HG03159 (cell line): Measurements from ENCODE around the gene OR2S2.

Experiments
- ATAC-seq: cut with Tn5 transposase; IDR thresholded peaks from one replicate; pipeline ENCODE4 v1.9.1; 2021; ENCODE audit warnings: mild to moderate bottlenecking, moderate library complexity; ENCODE audit not compliant: unreplicated experiment

The OR2S2 gene

GRCh38 chr9:35965011-35965410 lies 7.1 kb upstream of the OR2S2 start:
- no peak for ATAC-seq

DNA sequence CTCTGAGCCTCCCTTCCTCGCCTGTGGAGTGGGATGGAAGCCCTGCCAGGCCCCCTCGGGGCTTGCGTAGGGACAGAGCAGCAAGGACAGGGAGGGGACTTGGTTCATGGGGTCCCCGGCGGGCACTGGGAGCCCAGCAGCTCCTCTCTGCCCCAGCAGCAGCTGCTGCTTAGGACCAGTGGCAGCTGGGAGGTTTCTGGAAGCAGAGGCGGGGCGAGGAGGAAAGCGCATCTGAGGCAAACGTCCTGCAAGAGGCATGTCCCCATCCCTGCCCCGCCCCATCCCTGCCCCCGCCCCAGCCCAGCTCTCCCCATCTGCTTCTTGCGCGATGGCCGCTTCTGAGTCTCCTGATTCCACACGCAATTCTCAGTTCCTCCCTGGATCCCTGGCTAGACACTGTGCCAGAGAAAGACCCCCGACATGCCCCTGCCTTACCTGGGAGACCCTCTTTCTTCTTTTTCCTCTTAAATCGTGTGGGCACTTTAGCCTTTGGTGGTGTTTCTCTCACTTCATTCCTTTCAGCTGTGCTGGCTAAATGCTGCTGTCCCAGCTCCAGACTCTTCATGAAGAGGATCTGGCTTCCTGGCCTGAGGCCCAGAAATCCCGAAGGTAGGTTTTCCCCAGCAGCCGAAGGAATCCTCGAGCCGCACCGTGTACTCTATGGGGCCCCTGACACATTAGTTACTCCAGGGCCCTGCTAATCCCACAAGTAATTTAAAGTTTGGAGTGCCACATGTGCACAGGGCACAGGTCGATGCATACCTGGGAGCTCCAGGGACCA lies 4.4 kb upstream of the OR2S2 start:
- no peak for ATAC-seq

DNA sequence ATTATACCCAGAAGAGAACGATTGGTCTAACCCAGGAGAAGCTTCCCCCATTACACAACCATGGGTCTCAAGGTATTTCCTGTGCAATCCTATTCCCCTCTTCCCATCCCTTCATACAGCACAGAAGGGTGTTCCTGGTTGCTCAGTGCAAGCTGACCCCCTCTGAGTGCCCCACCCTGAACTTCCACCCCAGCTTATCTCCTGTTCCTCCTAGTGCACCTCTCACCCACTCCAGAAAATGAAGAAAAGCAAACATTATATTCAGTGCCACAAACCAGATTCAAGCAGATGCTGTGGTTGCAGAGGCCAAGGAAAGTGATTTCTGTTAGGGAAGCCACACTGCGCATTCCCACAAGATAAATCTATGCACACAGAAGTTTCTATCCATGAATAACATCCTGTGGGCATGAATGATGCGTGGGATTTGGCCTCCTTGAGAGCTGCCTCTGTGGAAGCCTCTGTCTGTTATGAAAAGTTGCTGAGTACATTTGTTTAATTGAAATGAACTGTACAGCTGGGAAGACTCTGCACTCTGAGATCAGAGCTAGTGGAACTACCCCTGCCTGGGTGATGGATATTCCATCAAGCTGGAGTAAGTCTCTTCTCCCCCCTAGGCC lies 2.2 kb upstream of the OR2S2 start:
- no peak for ATAC-seq

- ATAC-seq: no peak
These were observed 1.3 kb downstream of the OR2S2 start for GRCh38 chr9:35956651-35957050.

DNA sequence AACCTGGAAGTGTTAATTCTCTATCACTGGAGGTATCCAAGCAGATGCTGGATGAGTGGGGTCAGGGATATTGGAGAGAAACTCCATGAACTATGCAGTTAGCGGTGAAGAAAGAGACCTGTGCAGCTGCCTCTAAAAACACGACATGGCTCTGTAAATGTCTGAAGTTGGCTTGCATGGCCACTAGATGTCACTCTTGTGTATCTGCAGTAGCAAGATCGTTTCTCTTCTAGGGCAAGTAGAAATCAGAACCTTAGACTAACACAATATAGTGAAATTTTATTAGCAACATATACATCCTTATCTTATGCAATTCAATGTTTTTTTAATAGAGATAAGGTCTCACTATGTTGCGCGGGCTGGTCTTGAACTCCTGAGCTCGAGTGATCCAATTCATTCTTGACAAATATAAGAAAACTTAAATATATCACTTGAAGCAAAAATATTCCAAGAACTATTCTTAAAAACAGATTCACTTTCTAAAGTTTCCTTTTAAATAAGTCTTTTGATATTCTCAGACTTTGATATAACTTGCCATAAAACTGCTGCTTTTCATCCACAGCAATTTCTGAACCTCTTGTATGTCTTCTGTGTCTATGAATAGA lies 2.9 kb downstream of the OR2S2 start:
- ATAC-seq: no peak

DNA sequence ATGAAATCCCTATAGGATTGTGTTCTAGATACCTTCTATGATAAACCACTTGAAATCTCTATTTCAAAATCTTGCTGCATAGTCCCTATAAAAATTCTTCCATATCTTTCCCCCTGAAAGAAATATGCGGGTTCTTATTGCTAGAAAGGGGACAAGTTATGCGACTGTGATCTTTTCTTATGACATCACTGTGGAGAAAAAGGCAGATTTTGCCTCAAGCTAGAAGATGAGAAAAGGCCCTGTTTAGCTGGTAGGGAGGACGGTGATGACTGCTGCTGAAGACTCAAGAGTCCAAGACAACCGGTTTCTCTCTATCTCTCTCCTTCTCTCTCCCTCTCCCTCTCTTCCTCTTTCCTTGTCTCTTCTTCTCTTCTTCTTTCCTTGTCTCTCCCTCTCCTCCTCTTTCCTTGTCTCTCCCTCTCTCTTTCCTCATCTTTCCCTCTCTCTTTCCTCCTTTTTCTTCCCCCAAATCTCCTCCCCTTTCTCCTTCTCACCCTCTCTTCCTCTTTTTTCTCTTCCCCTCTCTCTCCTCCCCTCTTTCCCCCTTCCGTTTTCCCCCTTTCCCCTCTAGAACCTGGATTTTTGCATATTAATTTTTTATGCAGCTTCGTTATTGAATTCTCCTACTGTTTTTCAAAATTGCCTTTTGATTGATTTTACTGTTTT lies 5.3 kb downstream of the OR2S2 start:
- ATAC-seq: no peak

DNA sequence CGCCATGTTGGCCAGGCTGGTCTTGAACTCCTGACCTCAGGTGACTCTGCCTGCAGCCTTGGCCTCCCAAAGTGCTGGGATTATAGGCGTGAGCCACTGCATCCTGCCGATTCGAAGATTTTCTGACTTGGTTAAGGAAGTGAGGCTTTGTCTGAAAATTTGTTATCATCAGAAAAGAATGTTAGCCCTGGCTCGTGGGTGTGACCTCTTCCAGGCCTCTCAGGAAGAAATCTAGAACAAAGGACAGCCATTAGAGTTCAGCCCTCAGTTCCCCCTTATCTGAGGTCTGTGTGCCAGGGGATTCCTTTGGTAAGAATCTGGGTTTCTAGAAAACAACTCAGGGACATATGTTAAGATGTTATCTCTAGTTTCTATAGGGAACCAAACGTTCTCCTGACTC lies 6.2 kb downstream of the OR2S2 start:
- ATAC-seq: no peak

DNA sequence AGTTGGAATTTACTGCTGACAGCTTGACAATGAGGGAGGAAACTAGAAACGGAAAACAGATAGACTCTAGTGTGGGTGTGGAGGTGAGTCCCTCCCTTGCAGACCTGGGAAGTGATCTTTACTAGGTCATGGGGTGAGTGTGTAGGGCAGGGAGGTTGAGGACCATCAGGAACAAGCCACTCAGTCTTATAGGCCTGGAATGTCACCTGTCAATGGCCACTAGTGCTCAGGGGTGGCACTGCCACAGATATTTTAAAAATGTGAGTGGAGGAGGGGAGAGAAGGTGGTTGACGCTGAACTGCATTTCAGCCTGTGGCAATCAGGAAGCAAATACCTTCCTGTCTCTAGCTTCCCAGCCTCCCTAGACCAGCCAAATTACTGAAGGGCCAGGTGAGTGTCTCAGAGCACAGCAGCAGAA lies 9.0 kb downstream of the OR2S2 start:
- ATAC-seq: no peak

DNA sequence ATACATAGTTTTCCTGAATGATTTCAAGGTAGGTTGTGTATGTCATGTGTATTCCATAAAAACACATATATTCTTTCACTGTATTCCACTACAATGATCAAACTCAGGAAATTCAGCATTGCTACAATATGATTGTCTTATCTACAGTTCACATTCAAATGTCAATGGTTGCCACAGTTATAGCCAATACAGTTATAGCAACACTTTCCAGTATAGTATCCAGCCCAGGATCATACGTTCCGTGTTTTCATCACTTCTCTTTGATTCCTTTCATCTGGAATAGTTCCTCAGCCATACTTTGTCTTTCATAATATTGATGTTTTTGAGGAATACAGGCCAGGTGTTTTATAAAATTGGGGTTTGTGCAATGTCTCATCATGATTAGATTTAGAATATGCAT lies 9.5 kb downstream of the OR2S2 start:
- no peak for ATAC-seq

GRCh38 chr9:35945341-35946018 lies 12.5 kb downstream of the OR2S2 start:
- ATAC-seq: no peak

- no peak for ATAC-seq
These were observed 13.1 kb downstream of the OR2S2 start for GRCh38 chr9:35944841-35945240.

GRCh38 chr9:35944173-35944572 lies 13.8 kb downstream of the OR2S2 start:
- no peak for ATAC-seq

DNA sequence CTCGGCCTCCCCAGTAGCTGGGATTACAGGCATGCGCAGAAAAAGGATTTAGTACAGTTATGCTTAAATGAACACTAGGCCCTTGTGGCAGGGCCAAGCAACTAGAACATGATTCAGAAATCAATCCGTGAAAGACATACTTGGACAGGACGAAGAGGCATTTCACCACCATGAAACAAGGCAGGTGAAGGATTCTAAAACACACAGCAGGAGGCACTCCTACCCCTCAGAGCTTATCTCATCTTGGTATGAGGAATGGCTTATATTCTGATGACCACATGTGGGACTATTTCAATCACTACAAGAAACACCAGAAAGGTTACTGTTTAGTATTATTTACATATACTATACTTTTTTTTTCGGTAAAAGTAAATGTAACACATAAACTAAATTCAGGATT lies 15.7 kb downstream of the OR2S2 start:
- no peak for ATAC-seq

DNA sequence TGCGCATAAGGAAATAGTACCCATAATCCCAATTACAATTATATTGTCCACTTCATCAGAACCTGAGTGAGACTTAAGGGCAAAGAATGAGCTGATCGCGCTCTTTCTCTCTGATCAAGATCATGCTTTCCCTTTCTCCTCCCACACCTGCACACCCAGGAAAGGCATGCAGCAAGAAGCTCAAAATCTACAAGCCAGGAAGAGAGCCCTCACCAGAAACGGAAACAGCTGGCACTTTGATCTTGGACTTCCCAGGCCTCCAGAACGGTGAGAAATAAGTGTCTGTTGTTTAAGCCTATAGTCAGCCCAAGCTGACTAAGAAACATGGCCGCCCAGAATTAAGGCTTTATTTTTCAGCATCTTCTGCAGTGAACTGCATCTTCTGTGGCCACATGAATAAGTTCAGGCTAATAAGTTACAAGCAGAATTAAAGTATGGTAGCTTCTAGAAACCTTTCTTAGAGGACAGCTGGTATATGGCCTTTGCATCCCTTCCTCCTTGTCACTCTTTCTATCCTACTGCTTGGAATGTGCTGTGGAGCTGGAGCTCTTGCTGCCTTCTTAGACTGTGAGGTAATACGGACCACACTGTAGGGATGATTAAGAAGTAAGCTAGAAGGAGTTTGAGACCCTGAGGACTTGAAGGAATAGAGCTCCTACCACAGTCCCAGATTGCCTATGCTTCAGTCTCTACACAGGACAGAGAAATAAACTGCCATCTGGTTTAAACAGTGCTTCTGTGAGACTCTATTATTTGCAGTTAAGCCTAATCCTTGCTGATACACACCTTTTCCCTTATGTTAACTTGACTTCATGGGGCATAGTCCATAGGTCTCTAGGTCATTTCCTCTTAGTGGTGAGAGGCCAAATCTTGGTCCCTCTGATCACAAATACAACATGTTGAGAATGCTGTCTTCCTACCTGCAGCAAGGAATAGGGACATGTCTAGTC lies 17.2 kb downstream of the OR2S2 start:
- ATAC-seq: no peak

DNA sequence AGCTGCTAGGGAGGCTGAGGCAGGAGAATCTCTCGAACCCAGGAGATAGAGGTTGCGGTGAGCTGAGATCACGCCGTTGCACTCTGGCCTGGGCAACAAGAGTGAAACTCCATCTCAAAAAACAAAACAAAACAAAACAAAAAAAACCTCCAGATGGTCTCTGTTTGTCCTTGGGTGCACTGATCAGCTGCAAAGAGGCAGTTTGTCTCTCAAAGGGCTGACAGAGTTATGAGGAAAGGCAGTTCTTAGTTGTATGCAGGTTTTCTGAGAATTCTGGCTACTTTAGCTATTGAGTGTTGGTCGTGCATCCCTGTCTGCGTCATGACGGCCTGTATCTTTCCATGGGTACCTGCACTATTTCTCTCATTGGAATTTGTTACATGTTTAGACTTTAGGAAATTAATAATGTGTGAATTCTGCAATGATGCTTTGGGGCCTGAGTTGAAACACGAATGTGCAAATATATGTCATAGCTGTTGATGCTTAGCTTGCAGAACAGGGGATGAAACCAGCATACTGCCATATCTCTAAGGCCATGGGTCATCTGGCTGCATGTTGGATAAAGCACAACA lies 18.2 kb downstream of the OR2S2 start:
- no peak for ATAC-seq

DNA sequence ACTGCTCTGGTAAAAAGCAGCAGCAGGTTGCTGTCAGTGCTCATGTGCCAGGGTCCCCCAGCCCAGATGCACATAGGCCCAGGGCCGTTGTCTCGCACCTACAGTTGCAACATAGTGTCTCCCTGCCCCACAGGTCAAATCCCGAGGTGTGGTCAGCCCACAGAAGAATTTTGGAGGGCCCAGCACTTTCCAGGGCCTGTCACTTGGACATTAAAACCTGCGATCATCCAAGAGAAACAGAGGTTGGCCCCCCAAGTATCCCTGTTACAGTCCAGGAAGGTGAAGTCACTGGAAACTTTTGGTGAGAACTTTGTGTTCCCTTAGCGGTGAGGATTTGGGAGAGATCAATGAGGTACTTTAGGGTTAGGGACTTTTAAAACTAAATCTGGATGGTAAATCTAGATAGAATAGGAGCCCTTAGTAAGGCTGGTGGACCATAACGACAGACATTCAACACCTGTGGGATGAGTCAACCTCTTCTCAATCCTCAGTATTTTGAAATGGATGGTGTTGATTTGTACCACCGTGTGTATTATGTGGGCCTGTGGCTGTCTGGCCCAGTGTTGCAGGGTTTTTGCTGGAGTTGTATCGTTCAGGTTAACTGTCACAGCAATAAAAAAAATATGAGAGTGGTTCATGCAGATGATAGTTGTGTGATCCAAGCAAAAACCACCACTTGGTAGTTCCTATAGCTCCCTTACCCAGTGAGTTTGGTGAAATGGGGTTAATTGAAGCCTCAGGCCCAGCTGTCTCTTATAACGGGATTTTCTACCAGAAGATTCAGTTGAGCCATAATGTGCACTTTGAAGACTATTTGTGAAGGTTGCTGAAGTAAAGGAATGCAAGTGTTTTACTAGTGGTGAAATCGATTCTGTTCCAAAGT lies 19.2 kb downstream of the OR2S2 start:
- no peak for ATAC-seq

DNA sequence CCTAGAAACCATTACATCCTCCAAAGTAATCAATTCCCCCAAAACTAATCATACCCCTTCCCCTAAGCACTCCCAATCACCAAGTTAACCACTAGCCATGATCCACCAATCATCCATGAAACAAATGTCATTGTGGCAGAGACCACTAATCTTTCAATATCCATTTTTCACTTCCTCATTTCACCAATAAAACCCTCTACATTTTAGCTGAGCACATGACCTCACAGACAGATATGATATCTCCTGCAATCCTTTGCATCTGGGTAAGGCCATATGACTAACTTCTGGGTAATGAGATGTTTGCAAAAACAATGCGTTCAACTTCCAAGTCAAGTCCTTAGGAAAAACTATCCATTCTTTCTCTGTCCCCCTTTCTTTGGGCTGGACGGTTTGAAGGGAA lies 20.7 kb downstream of the OR2S2 start:
- ATAC-seq: no peak

DNA sequence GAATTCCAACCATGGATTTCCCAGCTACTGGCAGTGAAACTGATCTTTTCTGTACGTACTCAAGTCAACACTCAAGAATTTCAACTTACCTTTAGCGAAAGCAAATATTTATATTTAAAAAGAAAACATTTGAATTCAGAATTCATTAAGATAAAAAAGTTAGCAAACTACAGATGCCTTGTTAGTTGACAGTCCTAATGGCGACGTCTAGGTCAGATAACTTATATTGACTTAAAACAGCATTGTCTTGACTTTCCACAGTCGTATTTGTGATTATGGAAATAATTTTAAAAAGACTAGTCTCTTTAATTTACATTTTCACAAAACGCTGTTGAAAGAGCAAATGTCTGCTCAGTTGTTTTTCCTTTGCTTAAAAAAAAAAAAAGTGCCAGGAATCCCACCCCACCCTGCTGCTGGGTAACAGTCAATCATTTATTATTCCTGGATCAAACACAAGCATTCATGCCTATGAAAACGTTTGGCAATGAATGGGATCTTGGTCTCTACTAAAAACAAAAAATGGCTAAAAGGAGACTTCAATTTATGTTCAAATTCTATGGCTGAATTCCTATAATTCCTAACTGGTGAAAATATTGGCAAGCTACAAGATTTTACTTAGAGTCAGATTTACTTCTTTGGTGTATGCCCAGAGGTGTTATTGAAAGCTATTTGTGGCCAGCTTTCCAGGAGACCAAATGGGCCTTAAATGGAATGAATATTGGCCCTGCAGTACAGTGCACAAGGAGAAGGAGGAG lies 22.0 kb downstream of the OR2S2 start:
- no peak for ATAC-seq
